ENCODE data around the gene RBMS3. TPM values are rescaled to one million over a fixed set of nuclear protein-coding genes. Genes with fewer than 3 reads are reported as not detected.
A peak's percentile ranks its signal among the peaks of the same experiment; 100 is the strongest.

The RBMS3 gene
- total RNA-seq, 1 donor from 2014 or later = 20.7 TPM

DNA sequence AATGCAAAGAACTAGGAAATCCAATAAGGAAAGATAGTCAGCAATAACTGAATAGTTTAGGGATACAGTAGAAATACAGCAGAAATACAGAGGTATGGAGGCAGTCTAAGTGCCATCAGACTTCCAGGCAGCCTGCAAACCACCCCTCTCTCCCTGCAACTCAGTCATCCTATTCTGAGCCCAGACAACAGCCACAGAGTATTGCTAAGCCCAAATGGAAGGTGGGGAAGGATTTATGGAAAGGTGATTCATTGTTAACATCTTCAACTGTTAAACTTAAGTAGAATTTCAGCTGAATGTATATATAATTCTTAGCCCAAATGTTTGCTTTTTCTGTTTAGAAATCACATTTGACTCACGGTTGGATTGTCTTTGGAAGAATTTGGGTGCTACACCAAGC, 300.4 kb downstream of the RBMS3 start:
- ATAC-seq = no peak
- no peak for DNase-seq
- intact Hi-C loops (cut with micrococcal nuclease) = no loop called here

DNA sequence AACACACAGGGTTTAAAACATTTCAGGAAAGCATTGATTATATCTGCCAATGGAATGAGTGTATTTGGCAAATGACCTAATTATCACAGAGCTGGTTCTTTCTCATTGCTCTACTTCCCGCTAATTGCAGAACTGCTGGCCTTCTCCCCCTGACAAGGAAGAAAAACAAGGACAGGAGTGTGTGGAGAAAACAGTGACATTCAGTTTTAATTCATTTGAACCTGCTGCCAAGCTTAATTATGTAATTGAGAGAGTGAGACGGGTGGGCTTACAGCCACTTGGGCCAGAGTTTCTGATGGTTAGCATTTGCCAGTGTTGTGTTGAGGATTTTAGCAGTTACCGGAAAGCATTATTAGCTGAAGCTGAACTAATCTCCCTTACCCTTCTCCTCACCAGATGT, 301.4 kb downstream of the RBMS3 start:
- ATAC-seq (peak; percentile 48), DNase-seq (no peak)

DNA sequence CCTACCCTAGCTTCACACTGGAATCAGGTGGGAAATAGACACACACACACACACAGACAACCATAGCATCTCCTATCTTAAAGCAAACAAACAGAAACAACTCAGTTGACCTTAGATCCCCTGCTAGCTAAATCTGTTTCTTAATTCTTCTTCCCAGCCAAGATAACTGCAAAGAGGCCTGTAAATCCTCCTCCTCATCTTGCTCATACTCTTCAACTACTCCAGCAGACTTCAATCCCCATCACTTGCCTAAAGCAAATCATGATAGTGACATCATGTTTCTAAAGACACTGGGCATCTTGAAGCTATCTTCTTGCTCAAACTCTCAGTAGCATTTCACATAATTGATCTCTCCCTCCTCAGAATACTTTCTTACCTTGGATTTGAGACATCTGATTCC, 303.0 kb downstream of the RBMS3 start:
- no peak for DNase-seq
- ATAC-seq = peak; percentile 14
- intact Hi-C loops (cut with micrococcal nuclease) = no loop called here

More for the DNA sequence above, 301.4 kb downstream of the RBMS3 start:
- intact Hi-C loops (cut with micrococcal nuclease) = no loop called here

DNA sequence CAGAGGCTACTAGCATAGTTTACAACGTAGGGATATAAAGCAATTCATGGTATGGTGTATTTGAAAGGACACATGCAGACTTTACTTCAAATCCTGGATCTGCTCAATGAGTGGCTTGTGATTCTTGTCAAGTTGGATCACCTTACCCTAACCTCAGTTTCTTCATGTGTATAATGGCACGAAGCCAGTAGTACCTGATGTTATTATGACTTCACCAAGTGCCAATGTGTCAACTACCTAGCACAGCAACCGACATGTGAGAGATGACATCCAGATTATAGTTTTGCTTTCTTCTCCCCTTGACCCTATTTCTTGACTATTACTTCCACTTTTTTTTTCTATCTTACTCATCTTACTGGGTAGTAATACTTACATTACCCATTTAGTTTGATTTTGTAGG, 304.5 kb downstream of the RBMS3 start:
- intact Hi-C loops (cut with micrococcal nuclease) = no loop called here
- ATAC-seq = no peak
- DNase-seq = no peak

DNA sequence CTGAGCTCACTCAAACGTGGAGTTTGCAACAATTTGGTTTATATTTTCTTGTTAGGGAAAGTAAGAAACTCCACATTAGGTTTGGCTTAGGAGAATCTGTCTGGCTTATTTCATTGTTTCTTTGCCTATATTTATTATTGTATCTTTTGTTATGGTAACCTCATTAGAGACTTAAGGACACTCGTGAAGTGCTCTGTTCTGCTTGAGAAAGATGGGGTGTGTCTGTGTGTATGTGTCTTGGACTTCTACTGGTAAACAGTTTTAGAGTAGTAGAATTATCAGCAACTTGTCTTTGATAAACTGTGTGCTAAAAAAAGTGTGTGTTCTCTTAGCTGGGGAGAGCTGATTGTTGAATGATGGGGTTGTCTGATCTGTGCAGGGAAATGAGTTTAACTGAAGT, 306.5 kb downstream of the RBMS3 start:
- no peak for DNase-seq
- ATAC-seq = no peak
- intact Hi-C loops (cut with micrococcal nuclease) = no loop called here

DNA sequence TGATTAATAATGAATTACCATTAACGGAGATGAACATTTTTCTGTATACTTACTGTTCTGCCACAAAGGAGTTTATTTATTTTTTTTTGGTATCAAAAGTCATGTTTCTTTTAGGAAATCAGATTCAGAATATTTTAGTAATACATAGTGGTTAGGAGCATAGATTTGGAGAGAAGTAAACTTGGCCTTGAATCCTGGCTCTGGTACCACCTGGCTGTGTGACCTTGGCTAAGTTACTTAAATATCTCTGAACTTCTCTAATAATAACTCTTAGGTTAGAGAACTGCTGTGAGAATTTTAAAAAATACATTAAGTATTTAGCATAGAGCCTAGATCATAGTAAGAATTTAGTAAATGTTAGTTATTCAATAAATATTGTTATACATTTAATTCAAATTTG, 309.1 kb downstream of the RBMS3 start:
- DNase-seq (no peak), ATAC-seq (no peak)
- intact Hi-C loops (cut with micrococcal nuclease) = no loop called here

DNA sequence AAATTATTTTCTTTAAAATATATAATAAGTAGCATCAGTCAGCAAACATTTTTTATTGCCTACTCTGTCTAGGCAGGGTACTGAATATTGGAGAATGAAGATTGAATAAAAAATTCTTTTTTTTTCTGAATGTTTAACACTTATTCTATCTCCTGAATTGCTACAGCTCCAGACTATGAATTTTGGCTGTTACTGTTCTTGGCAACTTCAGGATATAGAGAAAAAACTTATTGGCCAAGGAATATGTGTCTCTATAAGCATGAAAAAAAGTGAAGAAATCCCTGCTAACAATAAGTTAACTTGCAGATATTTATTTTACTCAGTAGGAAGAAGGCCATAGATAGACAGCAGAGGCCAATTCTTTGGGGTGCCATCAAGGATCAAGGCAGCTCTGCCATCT, 309.6 kb downstream of the RBMS3 start:
- no peak for DNase-seq
- intact Hi-C loops (cut with micrococcal nuclease) = no loop called here
- no peak for ATAC-seq

DNA sequence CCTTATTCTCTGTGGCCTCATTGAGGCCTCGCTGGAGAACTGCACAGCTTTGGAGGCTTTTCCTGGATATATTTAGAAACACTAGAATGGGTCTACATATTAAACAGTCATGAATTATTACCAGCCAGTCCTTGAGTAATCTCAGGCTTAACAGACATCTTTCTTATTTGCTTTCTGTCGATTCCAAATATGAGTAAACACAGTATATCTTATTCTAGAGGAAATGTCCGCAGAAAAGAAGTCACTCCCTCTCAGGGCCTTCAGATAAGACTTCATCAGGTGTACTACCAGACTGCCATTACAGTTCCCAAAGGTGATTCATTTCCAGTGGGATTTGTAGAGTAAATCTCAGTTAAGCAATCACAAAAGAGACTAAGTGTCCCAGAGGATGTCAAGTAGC, 310.7 kb downstream of the RBMS3 start:
- intact Hi-C loops (cut with micrococcal nuclease) = no loop called here
- ATAC-seq = no peak
- no peak for DNase-seq

DNA sequence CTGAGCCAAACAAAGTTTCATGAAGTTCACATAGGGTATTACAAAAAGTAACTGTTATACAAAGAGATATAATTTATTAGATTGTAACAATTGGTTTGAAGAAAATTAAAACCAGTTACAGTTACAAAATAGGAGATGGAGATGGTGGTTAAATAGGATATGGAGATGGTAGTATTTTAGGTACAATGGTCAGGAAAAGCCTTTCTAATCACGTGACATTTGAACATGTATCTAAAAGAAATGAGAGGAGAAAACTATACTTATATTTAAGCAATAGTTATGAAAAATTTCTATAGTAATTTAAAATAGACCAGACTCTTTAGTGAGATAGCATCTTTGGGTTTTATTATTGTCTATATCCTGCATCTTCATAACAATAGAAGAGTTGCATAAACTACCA, 312.9 kb downstream of the RBMS3 start:
- intact Hi-C loops (cut with micrococcal nuclease) = no loop called here
- no peak for ATAC-seq
- no peak for DNase-seq

DNA sequence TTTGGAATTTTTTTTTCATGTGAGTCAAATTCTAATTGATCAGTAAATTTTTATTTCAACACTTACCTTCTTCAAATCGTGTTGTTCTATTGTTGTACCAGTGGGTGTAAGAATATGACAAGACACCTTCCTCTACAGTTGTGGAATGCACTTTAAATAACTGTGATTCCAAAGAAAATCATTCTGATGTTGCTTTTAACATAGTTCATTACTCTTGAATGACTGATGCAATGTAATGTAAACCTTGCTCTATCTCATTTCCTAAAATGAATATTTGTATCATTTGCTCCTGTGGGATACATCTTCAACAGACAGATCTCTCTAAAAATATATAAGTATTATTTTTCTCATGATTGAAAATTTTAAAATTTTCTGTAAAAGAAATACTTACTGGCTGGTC, 313.4 kb downstream of the RBMS3 start:
- ATAC-seq = no peak
- intact Hi-C loops (cut with micrococcal nuclease) = no loop called here
- no peak for DNase-seq

DNA sequence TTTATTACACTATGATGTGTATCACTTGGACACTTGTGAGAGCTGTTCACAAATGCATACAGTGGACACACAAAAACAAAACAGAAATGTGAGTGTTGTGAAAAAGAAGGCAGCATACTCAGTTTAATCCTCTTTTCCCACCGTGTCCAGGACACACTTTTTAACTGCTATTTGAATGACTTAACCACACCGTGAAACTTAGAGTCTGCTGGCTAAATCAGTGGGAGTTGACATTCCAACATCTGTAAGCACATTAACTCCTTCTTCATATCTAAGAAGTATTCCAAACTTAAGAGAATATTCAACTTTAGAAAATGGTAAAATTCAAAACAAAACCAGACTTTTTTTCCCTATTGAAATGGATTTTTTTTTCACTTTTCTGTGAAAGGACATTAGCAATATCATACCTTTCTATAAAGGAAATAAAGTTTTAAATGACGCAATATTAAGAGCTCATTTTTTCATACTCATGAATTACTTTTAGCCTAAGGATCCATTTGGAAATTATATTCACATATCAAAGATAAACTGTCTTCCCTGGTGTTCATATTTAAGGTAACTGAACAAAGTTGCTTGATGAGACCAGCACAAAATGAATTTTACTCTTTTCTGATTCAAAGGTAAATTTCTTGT, 316.6 kb downstream of the RBMS3 start:
- DNase-seq (no peak), ATAC-seq (no peak)
- intact Hi-C loops (cut with micrococcal nuclease) = no loop called here

DNA sequence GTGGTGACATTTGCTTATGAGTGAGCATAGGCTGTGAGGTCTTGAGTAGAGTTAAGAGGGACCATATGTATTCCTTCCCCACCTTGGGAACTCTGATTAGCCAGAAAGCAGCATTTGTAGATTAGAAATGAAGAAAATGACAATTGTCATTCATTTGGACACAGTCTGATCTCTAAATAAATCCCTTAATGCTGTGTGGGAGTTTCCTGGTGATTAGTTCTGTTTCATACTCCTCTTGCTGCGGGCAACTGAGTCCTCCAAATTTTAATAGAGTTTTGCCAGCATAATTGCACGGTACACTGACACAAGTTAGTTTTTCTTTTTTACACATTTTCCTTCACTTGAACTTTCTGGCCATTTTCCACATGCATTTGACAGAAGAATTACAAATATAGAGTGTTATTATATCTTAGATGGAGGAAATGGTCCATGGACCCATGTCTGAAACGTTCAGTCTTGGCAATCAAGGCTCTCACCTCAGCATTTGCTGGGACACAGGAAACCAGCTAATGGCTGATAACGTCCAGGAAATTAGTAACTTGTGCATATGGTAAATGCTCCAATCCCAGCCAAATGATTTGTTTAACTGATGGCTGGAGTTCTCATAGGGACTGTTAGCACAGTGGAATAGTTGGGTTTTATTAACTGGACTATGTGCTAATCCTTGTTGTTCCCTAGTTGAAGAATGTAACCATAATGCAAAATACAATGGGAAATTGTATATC, 321.2 kb downstream of the RBMS3 start:
- ATAC-seq = peak; percentile 45
- intact Hi-C loops (cut with micrococcal nuclease) = no loop called here

DNA sequence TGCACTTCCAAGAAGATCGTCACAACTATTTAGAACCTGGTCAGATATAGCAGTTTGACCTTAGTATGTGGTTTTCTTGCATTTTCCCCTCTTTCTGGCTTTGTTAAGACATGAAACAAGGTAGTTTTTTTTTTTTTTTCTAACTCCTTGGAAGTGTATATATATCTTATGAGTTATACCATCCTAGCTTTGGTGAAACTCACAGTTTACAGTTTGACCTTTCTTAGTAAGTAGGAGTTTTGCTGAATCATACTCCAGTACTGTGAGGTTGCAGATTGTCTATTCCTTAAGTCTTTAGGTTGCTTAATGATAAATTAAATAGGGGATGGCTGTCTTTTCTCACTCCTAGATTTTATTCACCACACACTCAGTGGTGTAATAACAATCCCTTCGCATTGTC, 325.0 kb downstream of the RBMS3 start:
- ATAC-seq = no peak
- intact Hi-C loops (cut with micrococcal nuclease) = no loop called here
- no peak for DNase-seq

More for the DNA sequence above, 321.2 kb downstream of the RBMS3 start:
- DNase-seq = no peak

DNA sequence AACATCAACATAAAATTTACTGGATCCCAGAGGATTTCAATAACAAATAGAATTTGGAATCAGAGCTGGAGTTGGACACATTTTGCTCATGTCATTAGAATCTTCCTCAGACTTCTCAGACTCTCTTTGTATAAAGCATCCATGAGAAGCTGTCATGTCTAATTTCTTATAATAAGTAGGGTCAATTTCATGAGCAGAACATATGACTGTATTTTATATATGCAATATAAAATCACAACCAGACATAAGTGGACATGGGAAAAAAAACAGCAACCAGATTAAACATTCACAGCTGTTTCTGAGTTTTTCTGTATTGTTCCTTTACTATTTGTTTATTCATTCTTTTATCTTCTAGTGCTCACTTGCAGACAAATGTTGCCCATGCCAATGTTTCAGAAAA, 325.5 kb downstream of the RBMS3 start:
- DNase-seq (no peak), ATAC-seq (no peak)
- intact Hi-C loops (cut with micrococcal nuclease) = no loop called here

DNA sequence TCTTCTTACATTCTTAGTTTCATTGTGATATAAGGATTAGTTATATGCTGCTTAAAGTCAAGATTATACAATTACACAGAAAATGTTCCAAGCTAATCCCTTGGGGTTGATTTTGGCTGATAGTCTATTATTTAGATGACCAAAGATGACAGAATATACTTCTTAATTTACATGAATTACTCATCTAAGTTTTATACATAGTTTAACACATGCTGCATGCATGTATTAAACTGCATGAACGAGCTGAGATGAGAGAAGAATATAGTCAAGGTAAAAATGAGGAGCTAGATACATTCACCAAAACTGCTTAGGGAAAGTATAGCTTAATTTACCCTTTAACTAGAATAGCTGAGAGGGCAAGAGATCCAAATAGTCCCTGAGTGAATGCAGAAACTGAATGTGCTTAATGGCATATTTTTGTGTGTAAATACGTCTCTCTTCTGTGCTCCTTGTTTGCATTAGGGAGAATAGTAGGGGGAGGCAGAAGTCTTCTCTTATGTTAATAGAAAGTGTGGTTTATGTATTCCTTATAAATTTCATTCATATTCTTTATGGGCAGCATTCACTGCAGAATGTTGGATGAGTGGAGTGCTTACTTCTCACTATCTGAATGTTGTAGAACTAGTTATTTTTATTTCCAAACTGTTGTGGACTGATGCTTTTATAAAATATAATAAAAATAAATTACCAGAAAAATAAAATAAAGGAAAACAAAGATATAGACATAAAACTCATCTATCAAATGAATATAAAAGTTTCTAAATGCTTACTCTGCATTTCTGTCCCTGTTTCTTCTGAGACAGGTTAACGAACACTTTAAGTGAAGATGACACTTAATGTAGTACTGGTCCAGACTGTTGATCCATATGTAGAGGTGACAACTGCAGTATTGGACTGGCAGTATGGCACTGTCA, 327.8 kb downstream of the RBMS3 start:
- DNase-seq (no peak), ATAC-seq (no peak)
- intact Hi-C loops (cut with micrococcal nuclease) = no loop called here

DNA sequence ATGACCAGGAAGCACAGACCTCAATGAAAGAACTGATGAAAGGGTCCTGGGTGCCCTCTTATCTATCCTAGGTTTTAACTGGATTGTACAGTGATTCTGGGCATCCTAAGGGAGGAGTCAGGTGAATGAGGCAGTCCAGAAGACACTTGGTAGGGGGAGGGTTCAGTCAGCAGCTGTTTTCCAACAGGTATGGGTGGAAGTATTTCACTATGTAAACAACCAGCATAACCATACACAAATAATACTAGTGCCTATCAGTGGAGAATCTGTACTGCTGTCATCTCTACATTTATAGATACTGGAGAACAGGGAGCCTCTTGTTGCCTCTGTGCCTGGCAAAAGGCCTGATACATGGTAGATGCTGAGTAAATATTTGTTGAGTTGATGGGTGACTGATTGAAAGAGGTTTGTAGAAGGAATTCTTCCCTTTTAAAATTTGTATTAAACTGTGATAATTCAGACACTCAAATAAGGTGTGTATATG, 328.5 kb downstream of the RBMS3 start:
- ATAC-seq = no peak
- intact Hi-C loops (cut with micrococcal nuclease) = no loop called here

DNA sequence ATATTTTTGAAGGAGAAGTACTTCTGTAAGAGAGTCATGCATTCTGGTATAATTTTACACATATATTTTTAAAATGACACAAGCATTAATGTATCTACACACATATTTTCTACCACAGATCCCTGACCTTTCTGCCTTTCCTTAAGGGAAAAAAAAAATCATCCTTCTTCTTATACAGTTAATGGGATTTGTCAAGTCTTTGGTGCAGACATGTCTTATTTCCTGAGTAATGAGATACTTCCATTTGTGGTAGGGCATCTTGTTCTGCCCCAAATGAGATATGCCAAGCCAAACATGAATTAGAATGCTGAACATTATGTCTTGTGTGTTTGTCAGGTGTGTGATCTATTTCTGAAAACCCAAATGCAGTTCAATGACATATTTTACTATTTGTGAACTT, 329.9 kb downstream of the RBMS3 start:
- no peak for DNase-seq
- no peak for ATAC-seq
- intact Hi-C loops (cut with micrococcal nuclease) = no loop called here

More for the DNA sequence above, 328.5 kb downstream of the RBMS3 start:
- DNase-seq = no peak

DNA sequence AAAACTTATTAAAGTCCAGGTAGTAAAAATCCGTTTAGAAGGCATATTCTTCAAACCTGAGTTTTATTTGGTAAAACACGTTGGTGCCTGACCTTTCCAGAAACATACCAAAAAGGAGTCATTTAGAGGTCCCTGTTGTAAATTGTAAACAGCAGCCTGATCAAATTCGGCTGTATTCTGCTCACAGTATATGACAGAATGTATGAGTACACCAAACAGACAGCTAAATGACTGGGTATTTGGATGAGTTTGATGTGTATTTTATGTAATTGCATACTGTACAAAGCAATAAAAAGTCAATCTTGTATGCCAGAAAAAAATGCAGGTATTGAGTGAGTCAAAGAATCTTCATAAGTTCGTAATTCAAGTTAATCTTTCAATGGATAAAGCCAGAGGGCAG, 330.4 kb downstream of the RBMS3 start:
- intact Hi-C loops (cut with micrococcal nuclease) = no loop called here
- no peak for ATAC-seq
- DNase-seq = no peak

DNA sequence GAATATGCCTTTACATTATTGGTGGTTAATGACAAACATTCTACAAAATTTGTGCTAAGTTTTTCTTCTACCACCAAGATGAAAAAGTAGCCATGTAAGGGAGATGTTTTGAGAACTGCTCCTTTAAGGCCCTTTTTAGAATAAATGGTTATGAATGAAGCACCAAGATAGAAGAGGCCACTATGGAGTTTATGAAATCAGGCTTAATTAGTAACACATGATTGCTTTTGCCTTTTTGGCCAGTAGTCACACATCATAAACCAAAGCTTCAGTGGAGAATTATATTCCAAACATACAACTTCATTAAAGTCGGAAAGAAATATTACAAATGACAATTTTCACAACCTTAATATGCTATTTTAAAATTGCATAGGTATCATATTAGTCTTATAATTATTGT, 331.7 kb downstream of the RBMS3 start:
- no peak for DNase-seq
- intact Hi-C loops (cut with micrococcal nuclease) = no loop called here
- ATAC-seq = no peak

DNA sequence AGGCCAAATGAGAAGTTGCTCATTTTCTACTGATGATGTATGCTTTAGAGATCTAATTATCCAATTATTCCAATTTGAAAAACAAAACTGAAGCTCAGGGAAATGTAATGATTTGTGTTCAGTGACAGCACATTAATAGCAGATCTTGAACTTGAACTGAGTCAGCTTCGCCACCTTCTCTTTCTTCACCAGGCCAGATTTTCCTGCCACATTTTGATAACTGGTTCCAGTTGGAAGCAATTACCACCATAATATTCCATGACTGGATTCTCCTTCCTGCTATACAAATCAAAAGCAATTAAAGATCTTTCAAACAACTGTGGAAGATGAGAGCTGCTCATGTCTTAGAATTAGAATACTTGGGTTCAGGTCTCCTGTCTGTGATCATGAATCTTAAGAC, 334.1 kb downstream of the RBMS3 start:
- ATAC-seq (no peak), DNase-seq (no peak)
- intact Hi-C loops (cut with micrococcal nuclease) = no loop called here
